CD14-positive monocyte (primary cell): ENCODE measurements around the gene PAK2. TPM values are rescaled to one million over a fixed set of nuclear protein-coding genes. Genes with fewer than 3 reads are reported as not detected.

Experiments
- DNase-seq, 3 donors: peaks; one replicate each; pipeline ENCODE4 v3.0.0-alpha.2; 2011 to 2022
- H2AFZ ChIP-seq: 2 replicates; pipeline ENCODE4 v1.6.0; 2012; ENCODE audit warnings: mild to moderate bottlenecking, low read depth, low read length, inconsistent platforms; ENCODE audit not compliant: insufficient read depth, poor library complexity, severe bottlenecking
- H3K27ac ChIP-seq, 2 donors: 1 replicate in 1 of 2; 2 replicates in 1 of 2; pipeline ENCODE4 v1.5.1; 2012 to 2013; ENCODE audit warnings: low read length in 2 of 2, control low read depth in 1 of 2, inconsistent platforms in 1 of 2, low read depth in 1 of 2, mild to moderate bottlenecking in 1 of 2
- H3K27me3 ChIP-seq, 2 donors: one replicate each; pipeline versions ENCODE4 v1.6.0 to v1.6.1; 2011 to 2013; ENCODE audit warnings: low read length in 2 of 2; ENCODE audit not compliant: control insufficient read depth in 2 of 2, insufficient read depth in 2 of 2
- H3K36me3 ChIP-seq, 2 donors: replicated peaks in 1 of 2; 1 replicate in 1 of 2; 2 replicates in 1 of 2; pipeline versions ENCODE4 v1.5.1 to v1.6.1; 2012 to 2013; ENCODE audit warnings: low read length in 2 of 2, control low read depth in 1 of 2, inconsistent platforms in 1 of 2, mild to moderate bottlenecking in 1 of 2; ENCODE audit not compliant: insufficient read depth in 2 of 2, control insufficient read depth in 1 of 2
- H3K4me1 ChIP-seq, 2 donors: 1 replicate in 1 of 2; 2 replicates in 1 of 2; pipeline versions ENCODE4 v1.5.1 to v1.6.1; 2012 to 2013; ENCODE audit warnings: low read length in 2 of 2, control low read depth in 1 of 2, inconsistent platforms in 1 of 2, mild to moderate bottlenecking in 1 of 2, moderate library complexity in 1 of 2; ENCODE audit not compliant: insufficient read depth in 2 of 2, control insufficient read depth in 1 of 2
- H3K4me2 ChIP-seq: replicated peaks from 2 replicates; pipeline ENCODE3; 2012; ENCODE audit warnings: low read length, moderate library complexity, mild to moderate bottlenecking; ENCODE audit not compliant: poor library complexity, severe bottlenecking; ENCODE audit errors: extremely low read depth
- H3K4me3 ChIP-seq, 3 experiments: fragments of 200-600 bp in 1 of 3; sonication (generic) in 1 of 3; replicated peaks in 1 of 3; 1 replicate in 2 of 3; 2 replicates in 1 of 3; pipeline ENCODE4 v1.5.1; 2011 to 2013; ENCODE audit warnings: low read length in 3 of 3, mild to moderate bottlenecking in 3 of 3, control low read depth in 2 of 3, low read depth in 2 of 3, inconsistent platforms in 1 of 3, moderate library complexity in 1 of 3
- H3K79me2 ChIP-seq: 2 replicates; pipeline ENCODE4 v1.6.0; 2012; ENCODE audit warnings: mild to moderate bottlenecking, control low read depth, inconsistent platforms, low read length, moderate library complexity; ENCODE audit not compliant: insufficient read depth
- H3K9ac ChIP-seq: 2 replicates; pipeline ENCODE4 v1.6.0; 2017; ENCODE audit warnings: low read length, mild to moderate bottlenecking; ENCODE audit not compliant: insufficient read depth, poor library complexity, severe bottlenecking
- H3K9me3 ChIP-seq, 2 donors: replicated peaks in 1 of 2; 1 replicate in 1 of 2; 2 replicates in 1 of 2; pipeline versions ENCODE4 v1.5.1 to v1.6.1; 2012 to 2013; ENCODE audit warnings: low read length in 2 of 2, control low read depth in 1 of 2; ENCODE audit not compliant: control insufficient read depth in 1 of 2, insufficient read depth in 1 of 2
- H4K20me1 ChIP-seq: 2 replicates; pipeline ENCODE4 v1.6.0; 2012; ENCODE audit warnings: mild to moderate bottlenecking, low read length, control low read depth, moderate library complexity; ENCODE audit not compliant: insufficient read depth
- H3K27ac Mint-ChIP-seq, 7 donors: one replicate each; pipeline ENCODE4 v1.8.0; 2020; ENCODE audit warnings: mild to moderate bottlenecking in 7 of 7, mixed read lengths in 7 of 7, moderate library complexity in 6 of 7, inconsistent platforms in 2 of 7
- H3K27me3 Mint-ChIP-seq, 3 donors: one replicate each; pipeline ENCODE4 v1.8.0; 2021 to 2022; ENCODE audit warnings: low read depth in 3 of 3, mild to moderate bottlenecking in 3 of 3, mixed read lengths in 3 of 3, moderate library complexity in 3 of 3, inconsistent platforms in 1 of 3
- H3K36me3 Mint-ChIP-seq, 2 donors: one replicate each; pipeline ENCODE4 v1.8.0; 2020; ENCODE audit warnings: mixed read lengths in 2 of 2, inconsistent platforms in 1 of 2, mild to moderate bottlenecking in 1 of 2
- H3K4me1 Mint-ChIP-seq: one replicate; pipeline ENCODE4 v1.8.0; 2020; ENCODE audit warnings: mild to moderate bottlenecking, mixed read lengths
- H3K4me3 Mint-ChIP-seq, 2 donors: one replicate each; pipeline ENCODE4 v1.8.0; 2020; ENCODE audit warnings: mild to moderate bottlenecking in 2 of 2, mixed read lengths in 2 of 2, moderate library complexity in 1 of 2
- H3K9me3 Mint-ChIP-seq, 7 donors: one replicate each; pipeline ENCODE4 v1.8.0; 2020 to 2022; ENCODE audit warnings: mixed read lengths in 7 of 7, mild to moderate bottlenecking in 6 of 7, moderate library complexity in 6 of 7, inconsistent platforms in 2 of 7
- CTCF ChIP-seq: fragments of 200-600 bp; IDR thresholded peaks from one replicate; pipeline ENCODE4 v1.8.0; 2022; ENCODE audit warnings: antibody characterized with exemption, mild to moderate bottlenecking
- WGBS: methylation state at CpG from one replicate; pipeline ENCODE4 v1.1.5; 2013; ENCODE audit warnings: missing lambda C conversion rate; ENCODE audit not compliant: insufficient coverage; 5-methylcytosine and 5-hydroxymethylcytosine counted together
- intact Hi-C, 2 donors: fragments of 100-400 bp; cut with micrococcal nuclease; formaldehyde crosslinking; loops; one replicate each; pipeline versions ENCODE4 v1.15.0 to v1.15.1; 2023
- polyA plus RNA-seq, 3 donors: library from polyadenylated mRNA; depleted of rRNA in 1 of 3; unstranded in 2 of 3; stranded (reverse) in 1 of 3; fragments of 300-500 nt in 2 of 3; fragments of >200 nt in 1 of 3; fragmentation: Illumina TruSeq in 2 of 3; gene quantifications; 1 replicate in 2 of 3; 2 replicates in 1 of 3; pipeline ENCODE4 v1.2.3, GENCODE V29; 2012 to 2021

The PAK2 gene
- polyA plus RNA-seq, 3 donors = 32.4 to 44.2 (median 33.2) TPM

- no peaks in the 10 kb centered on the region for H3K9me3 ChIP-seq
- peaks cover 50% of the 10 kb centered on the region for H4K20me1 ChIP-seq
- Mint-ChIP-seq H3K9me3 (no peaks in the 10 kb centered on the region), H3K4me1 (peaks cover 18% of the 10 kb centered on the region), H3K27ac (peak overlapping the region in 6 of 7 donors; percentile 27 to 78 (median 49)), H3K4me3 (no peak overlapping the region), H3K27me3 (peaks cover 0 to 2% (median 1%) of the 10 kb centered on the region in 3 donors), H3K36me3 (peaks cover 37 to 45% of the 10 kb centered on the region in 2 donors)
- WGBS = no CpG with 5 or more reads among the region's 5 CpGs
- TF ChIP-seq CTCF = no peak
- peak overlapping the region; percentile 7 for H3K4me2 ChIP-seq
- intact Hi-C loops = loop anchor here in 1 of 2 donors (5.0 kb wide), 1 partner anchor 36 kb away; no protein-coding TSS in a partner anchor
- H3K27me3 ChIP-seq = no peaks in the 10 kb centered on the region
- H3K4me3 ChIP-seq = peak overlapping the region in 1 of 3 experiments; percentile 6
- H2AFZ ChIP-seq = no peak overlapping the region
- H3K4me1 ChIP-seq = peaks cover 18 to 27% of the 10 kb centered on the region in 2 donors
- peak overlapping the region in 1 of 2 donors; percentile 38 for H3K27ac ChIP-seq
- peak in 1 of 3 donors; percentile 29 for DNase-seq
- peaks cover 19 to 42% of the 10 kb centered on the region in 2 donors for H3K36me3 ChIP-seq
- peaks cover 7% of the 10 kb centered on the region for H3K79me2 ChIP-seq
- no peak overlapping the region for H3K9ac ChIP-seq
Observed at GRCh38 chr3:196706327-196706726, 33.3 kb upstream of the PAK2 start.

- H3K27me3 Mint-ChIP-seq = peaks cover 0 to 2% (median 1%) of the 10 kb centered on the region in 3 donors
- peak overlapping the region; percentile 7 for H3K4me2 ChIP-seq
- H3K9me3 ChIP-seq = no peaks in the 10 kb centered on the region
- peak overlapping the region in 1 of 2 donors; percentile 38 for H3K27ac ChIP-seq
- H3K4me3 Mint-ChIP-seq = no peak overlapping the region
- peaks cover 19 to 38% of the 10 kb centered on the region in 2 donors for H3K36me3 ChIP-seq
- H3K4me1 ChIP-seq = peaks cover 22 to 31% of the 10 kb centered on the region in 2 donors
- peaks cover 34 to 41% of the 10 kb centered on the region in 2 donors for H3K36me3 Mint-ChIP-seq
- no peak for TF ChIP-seq CTCF
- H3K27ac Mint-ChIP-seq = peak overlapping the region in 6 of 7 donors; percentile 27 to 78 (median 49)
- H3K9ac ChIP-seq = no peak overlapping the region
- no peaks in the 10 kb centered on the region for H3K27me3 ChIP-seq
- H3K4me3 ChIP-seq = peak overlapping the region in 1 of 3 experiments; percentile 6
- peaks cover 22% of the 10 kb centered on the region for H3K4me1 Mint-ChIP-seq
- peaks cover 7% of the 10 kb centered on the region for H3K79me2 ChIP-seq
- no peak overlapping the region for H2AFZ ChIP-seq
- 96% methylated on average over 4 of the region's 4 CpGs for WGBS
- DNase-seq = no peak
- no peaks in the 10 kb centered on the region for H3K9me3 Mint-ChIP-seq
- intact Hi-C loops = loop anchor here in 1 of 2 donors (5.0 kb wide), 1 partner anchor 36 kb away; no protein-coding TSS in a partner anchor
- peaks cover 47% of the 10 kb centered on the region for H4K20me1 ChIP-seq
Observed at GRCh38 chr3:196706731-196707130, 32.9 kb upstream of the PAK2 start.
